ENCODE data around the gene NCBP1. TPM values are rescaled to one million over a fixed set of nuclear protein-coding genes. Genes with fewer than 3 reads are reported as not detected.
"Not testable (repeated sequence)": the region's sequence is repeated elsewhere in the genome, so short reads cannot be mapped to it uniquely, and the experiment has no call there.

NCBP1 gene
- total RNA-seq, 1 donor from 2014 or later: 18.5 TPM

- intact Hi-C loops (cut with DNase I): no loop called here
- DNase-seq (ENCODE audit: low spot score): no peak
These were observed 15.6 kb upstream of the NCBP1 start for GRCh38 chr9:97617939-97618416.

GRCh38 chr9:97620063-97620462 lies 13.6 kb upstream of the NCBP1 start:
- DNase-seq (ENCODE audit: low spot score); intact Hi-C loops (cut with DNase I): not testable (repeated sequence)

GRCh38 chr9:97622483-97622882 lies 11.1 kb upstream of the NCBP1 start:
- intact Hi-C loops (cut with DNase I); DNase-seq (ENCODE audit: low spot score): not testable (repeated sequence)

- DNase-seq (ENCODE audit: low spot score): no peak
- intact Hi-C loops (cut with DNase I): no loop called here
These were observed 9.7 kb upstream of the NCBP1 start for GRCh38 chr9:97623946-97624345.

- no peak for DNase-seq (ENCODE audit: low spot score)
- intact Hi-C loops (cut with DNase I): no loop called here
These were observed 8.0 kb upstream of the NCBP1 start for GRCh38 chr9:97625620-97626019.

GRCh38 chr9:97627624-97628023 lies 6.0 kb upstream of the NCBP1 start:
- DNase-seq (ENCODE audit: low spot score): no peak
- intact Hi-C loops (cut with DNase I): no loop called here

- DNase-seq (ENCODE audit: low spot score): no peak
- intact Hi-C loops (cut with DNase I): no loop called here
These were observed 5.0 kb upstream of the NCBP1 start for GRCh38 chr9:97628668-97629067.

GRCh38 chr9:97629156-97629555 lies 4.5 kb upstream of the NCBP1 start:
- DNase-seq (ENCODE audit: low spot score): no peak
- intact Hi-C loops (cut with DNase I): no loop called here

GRCh38 chr9:97630591-97630990 lies 3.0 kb upstream of the NCBP1 start:
- DNase-seq (ENCODE audit: low spot score): no peak
- intact Hi-C loops (cut with DNase I): no loop called here

- no peak for DNase-seq (ENCODE audit: low spot score)
- intact Hi-C loops (cut with DNase I): no loop called here
These were observed 1.2 kb upstream of the NCBP1 start for GRCh38 chr9:97632248-97632984.

GRCh38 chr9:97633859-97634490 lies 354 bp downstream of the NCBP1 start:
- DNase-seq (ENCODE audit: low spot score): no peak
- intact Hi-C loops (cut with DNase I): no loop called here

- intact Hi-C loops (cut with DNase I): no loop called here
- no peak for DNase-seq (ENCODE audit: low spot score)
These were observed 1.4 kb downstream of the NCBP1 start for GRCh38 chr9:97635026-97635425.

GRCh38 chr9:97636903-97637302 lies 3.3 kb downstream of the NCBP1 start:
- DNase-seq (ENCODE audit: low spot score): no peak
- intact Hi-C loops (cut with DNase I): no loop called here

GRCh38 chr9:97638666-97639065 lies 5.0 kb downstream of the NCBP1 start:
- no peak for DNase-seq (ENCODE audit: low spot score)
- intact Hi-C loops (cut with DNase I): no loop called here

GRCh38 chr9:97640325-97640724 lies 6.7 kb downstream of the NCBP1 start:
- intact Hi-C loops (cut with DNase I): no loop called here
- no peak for DNase-seq (ENCODE audit: low spot score)

GRCh38 chr9:97645720-97646119 lies 12.1 kb downstream of the NCBP1 start:
- intact Hi-C loops (cut with DNase I): no loop called here
- DNase-seq (ENCODE audit: low spot score): no peak

GRCh38 chr9:97647996-97648395 lies 14.4 kb downstream of the NCBP1 start:
- DNase-seq (ENCODE audit: low spot score): no peak
- intact Hi-C loops (cut with DNase I): no loop called here

- no peak for DNase-seq (ENCODE audit: low spot score)
- intact Hi-C loops (cut with DNase I): no loop called here
These were observed 18.0 kb downstream of the NCBP1 start for GRCh38 chr9:97651646-97652045.

GRCh38 chr9:97658707-97659106 lies 25.1 kb downstream of the NCBP1 start:
- DNase-seq (ENCODE audit: low spot score): no peak
- intact Hi-C loops (cut with DNase I): no loop called here

- intact Hi-C loops (cut with DNase I): no loop called here
These were observed 26.1 kb downstream of the NCBP1 start for GRCh38 chr9:97659771-97660170.

GRCh38 chr9:97660340-97660739 lies 26.7 kb downstream of the NCBP1 start:
- intact Hi-C loops (cut with DNase I): no loop called here
- DNase-seq (ENCODE audit: low spot score): no peak

More at GRCh38 chr9:97659771-97660170, 26.1 kb downstream of the NCBP1 start:
- DNase-seq (ENCODE audit: low spot score): no peak

Data from cardiac septum (tissue), 1 donor.